LNCaP clone FGC (cell line): ENCODE measurements around the gene PLK3.
"Not testable (repeated sequence)": the region's sequence is repeated elsewhere in the genome, so short reads cannot be mapped to it uniquely, and the experiment has no call there.

Source experiments
- DNase-seq: peaks from one replicate; pipeline ENCODE4 v3.0.0-alpha.2; 2011; ENCODE audit warnings: low read depth
- H3K4me3 ChIP-seq: 2 replicates; pipeline ENCODE4 v1.5.1; 2011; ENCODE audit warnings: mild to moderate bottlenecking, low read depth, low read length, control low read depth
- TF ChIP-seq, protein P1 (sequence below): IDR thresholded peaks from 2 replicates; pipeline ENCODE4 v1.5.1; 2012; ENCODE audit warnings: mild to moderate bottlenecking; ENCODE audit not compliant: control insufficient read depth, insufficient read depth; ENCODE audit errors: extremely low read depth

The PLK3 gene

DNA sequence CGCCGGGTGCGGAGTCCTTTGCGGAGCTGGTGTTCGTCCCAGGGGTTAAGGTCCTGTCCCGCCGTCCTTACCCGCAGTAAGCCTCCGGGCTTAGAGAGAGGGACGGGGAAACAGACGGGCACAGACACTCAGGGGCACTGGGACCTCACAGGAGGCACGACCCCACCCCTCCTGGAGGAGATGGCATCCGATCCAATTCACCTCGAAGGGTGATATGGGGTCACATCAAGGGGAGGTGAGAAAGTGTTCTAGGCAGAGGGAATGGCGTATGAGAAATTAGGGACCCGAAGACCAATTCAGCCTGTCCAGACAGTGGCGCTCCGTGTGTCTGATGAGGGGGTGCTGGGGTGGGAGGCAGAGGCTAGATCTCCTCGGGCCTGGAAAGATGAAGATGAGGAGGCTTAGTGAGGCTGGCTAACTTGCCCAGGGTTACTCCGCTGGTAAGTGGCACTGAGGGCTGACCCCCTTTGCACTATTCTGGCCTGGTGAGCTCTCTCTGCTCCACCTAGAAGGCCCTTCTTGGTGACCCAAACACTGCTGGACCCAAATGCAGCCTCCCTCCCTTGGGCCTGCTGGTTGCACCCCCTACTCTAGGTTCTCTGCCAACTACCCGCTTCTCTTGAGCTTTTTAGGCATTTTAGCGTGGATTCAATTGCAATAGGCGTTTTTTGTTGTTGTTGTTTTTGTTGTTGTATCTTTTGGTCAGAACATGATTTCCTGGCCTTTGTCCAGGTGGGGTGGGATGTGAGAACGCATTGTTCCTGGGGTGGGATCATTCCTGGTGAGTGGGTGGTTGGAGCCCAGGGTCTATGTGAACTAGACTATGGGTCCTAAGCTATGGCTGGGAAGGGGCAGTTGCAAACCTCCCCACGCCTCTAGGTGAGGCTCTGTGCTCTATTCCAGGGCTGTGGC is 20.4 kb downstream of the PLK3 start:
- DNase-seq: no peak
- peak overlapping the region; percentile 65 for H3K4me3 ChIP-seq
- TF ChIP-seq, protein P1, sequence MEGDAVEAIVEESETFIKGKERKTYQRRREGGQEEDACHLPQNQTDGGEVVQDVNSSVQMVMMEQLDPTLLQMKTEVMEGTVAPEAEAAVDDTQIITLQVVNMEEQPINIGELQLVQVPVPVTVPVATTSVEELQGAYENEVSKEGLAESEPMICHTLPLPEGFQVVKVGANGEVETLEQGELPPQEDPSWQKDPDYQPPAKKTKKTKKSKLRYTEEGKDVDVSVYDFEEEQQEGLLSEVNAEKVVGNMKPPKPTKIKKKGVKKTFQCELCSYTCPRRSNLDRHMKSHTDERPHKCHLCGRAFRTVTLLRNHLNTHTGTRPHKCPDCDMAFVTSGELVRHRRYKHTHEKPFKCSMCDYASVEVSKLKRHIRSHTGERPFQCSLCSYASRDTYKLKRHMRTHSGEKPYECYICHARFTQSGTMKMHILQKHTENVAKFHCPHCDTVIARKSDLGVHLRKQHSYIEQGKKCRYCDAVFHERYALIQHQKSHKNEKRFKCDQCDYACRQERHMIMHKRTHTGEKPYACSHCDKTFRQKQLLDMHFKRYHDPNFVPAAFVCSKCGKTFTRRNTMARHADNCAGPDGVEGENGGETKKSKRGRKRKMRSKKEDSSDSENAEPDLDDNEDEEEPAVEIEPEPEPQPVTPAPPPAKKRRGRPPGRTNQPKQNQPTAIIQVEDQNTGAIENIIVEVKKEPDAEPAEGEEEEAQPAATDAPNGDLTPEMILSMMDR: no peak

DNA sequence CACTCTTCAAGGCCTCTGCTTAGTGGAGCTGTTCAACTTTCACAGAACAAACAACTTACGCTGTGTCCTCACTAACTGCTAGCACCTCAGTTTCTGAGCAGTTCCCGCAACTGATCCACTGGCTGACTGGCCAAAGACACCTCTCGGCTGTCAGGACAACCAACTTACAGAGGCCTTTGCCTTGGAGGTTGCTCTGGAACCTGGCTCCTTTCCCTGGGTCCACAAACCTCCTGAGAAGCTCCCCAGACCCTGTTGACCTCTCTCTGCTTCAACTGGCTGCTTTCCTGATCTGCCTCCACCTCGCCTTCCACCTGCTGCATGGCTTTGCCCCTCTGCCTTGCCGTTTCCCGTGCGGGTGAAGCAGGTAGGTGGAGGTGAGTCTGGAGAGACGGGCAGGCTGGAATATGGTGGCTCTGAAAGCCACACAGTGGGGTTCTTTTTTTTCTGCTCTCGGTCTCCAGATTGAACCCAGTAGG is 21.1 kb downstream of the PLK3 start:
- DNase-seq: no peak

DNA sequence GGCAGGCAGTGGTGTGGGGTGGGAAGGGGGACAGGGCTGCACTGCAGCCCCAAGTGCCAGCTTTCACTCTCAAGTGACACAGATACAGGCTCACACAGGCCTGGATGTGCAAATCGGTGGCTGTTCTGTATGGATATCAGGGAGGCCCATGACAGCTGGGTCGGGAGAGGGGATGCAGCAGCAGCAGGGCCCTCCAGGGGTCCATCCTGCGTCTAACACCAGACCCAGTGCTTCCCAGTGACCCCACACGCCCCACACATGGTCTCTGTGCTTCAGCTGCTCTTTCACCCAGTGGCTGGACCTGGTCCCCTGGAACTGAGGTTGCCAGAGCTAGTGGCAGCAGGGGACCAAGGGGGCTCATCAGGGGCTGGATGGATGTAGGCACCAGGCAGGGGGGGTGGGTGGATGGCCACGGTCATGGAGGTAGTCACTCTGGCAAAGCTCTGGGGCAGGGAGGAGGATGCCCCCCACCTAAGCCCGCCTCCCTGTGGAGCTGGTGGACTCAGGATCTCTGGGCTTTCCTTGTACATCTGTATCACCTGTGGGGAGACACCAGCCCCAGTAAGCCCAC is 22.0 kb downstream of the PLK3 start:
- TF ChIP-seq, protein P1: no peak
- DNase-seq: no peak
- no peak overlapping the region for H3K4me3 ChIP-seq

More for the DNA sequence above, 21.1 kb downstream of the PLK3 start:
- TF ChIP-seq, protein P1: no peak
- H3K4me3 ChIP-seq: no peak overlapping the region

DNA sequence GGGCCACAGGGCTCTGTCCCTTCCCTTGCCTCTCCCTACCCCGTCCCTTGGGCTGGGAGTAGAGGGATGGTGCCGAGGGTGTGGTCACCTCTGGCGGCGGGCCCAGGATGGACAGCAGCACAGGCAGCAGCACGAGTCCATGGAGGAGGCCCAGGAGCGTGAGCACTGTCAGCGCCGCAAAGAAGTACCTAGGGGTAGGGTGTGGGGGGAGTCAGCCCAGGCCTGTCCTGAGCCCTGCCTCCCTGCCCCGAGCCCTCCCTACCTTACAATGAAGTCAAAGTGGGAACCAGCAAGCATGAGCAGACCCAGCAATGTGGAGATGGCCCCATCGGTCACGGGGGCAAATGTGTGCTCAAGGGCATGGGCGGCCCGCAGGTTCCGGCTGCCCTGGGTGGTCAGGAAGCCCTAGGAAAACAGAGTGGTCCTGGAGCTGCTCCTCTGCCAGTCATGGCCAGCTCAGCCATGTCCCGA is 22.8 kb downstream of the PLK3 start:
- TF ChIP-seq, protein P1: no peak
- H3K4me3 ChIP-seq: no peak overlapping the region
- DNase-seq: no peak

DNA sequence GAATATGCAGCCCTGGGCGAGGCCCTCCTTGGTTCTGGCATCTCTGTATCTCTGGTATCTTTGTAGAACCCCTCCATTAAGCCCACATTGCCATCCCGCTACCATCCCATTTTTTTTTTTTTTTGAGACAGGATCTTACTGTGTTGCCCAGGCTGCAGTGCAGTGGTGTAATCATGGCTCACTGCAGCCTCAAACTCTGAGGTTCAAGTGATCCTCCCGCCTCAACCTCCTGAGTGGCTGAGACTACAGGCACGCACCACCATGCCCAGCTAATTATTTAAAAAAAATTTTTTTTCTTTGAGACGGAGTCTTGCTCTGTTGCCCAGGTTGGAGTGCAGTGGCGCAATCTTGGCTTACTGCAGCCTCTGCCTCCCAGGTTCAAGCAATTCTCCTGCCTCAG is 24.2 kb downstream of the PLK3 start:
- DNase-seq: not testable (repeated sequence)

DNA sequence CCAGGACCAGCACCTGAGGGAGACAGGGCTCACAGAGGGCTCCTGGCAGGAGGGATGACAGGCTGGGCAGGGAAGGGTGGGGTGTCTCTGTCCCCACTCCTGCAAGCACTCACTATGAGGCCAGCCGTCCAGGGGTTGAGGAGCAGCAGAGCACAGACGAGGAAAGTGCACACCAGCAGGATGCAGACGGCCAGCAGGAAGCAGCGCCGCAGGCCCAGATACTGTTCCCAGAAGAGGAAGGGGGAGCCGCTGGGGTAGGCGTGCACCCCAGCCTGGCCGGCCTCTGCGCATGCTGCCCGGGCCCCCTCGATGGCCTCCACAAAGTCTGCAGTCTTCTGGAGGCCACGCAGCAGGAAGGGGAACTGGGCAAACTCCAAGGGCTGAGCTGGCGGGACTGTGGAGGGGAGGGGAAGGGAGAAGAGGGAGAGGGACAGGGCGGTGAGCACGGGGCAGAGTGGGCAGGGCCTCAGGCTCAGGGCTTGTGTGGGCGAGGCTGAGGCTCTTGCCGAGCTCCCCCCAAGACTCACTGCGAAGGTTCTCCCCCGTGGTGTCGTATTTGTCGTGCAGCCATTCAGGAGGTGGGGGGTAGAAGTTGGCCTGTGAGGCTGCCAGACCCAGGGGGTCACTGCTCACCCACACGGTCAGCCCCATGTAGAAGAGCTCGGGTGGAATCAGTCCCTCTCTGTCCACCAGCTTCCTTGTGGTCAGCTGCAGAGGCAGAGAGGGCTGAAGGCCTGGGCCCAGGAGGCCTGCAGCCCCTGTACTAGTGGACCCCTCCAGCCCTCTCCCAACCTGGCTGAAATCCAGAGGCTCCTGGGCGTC is 26.4 kb downstream of the PLK3 start:
- TF ChIP-seq, protein P1: no peak
- no peak overlapping the region for H3K4me3 ChIP-seq
- DNase-seq: no peak

More for the DNA sequence above, 24.2 kb downstream of the PLK3 start:
- H3K4me3 ChIP-seq: not testable (repeated sequence)
